RWPE2 (cell line): ENCODE results near the gene DTX4.

ENCODE experiments used
- ATAC-seq: fragments of 200-7000 bp; cut with Tn5 transposase; 3 replicates; pipeline ENCODE4 v1.9.1; 2021; ENCODE audit warnings: low read depth
- DNase-seq: peaks from one replicate; pipeline ENCODE4 v3.0.0-alpha.2; 2020; ENCODE audit warnings: low spot score
- H3K27ac ChIP-seq: fragments of 450-650 bp; 2 replicates; pipeline ENCODE4 v1.5.1; 2017; ENCODE audit warnings: mild to moderate bottlenecking; ENCODE audit not compliant: poor library complexity, severe bottlenecking
- H3K27me3 ChIP-seq: fragments of 250-450 bp; sonication (Bioruptor Pico); 2 replicates; pipeline ENCODE4 v1.5.1; 2021; ENCODE audit warnings: mild to moderate bottlenecking, moderate library complexity; ENCODE audit not compliant: insufficient read depth, poor library complexity, severe bottlenecking
- H3K36me3 ChIP-seq: fragments of 250-450 bp; sonication (Bioruptor Pico); 2 replicates; pipeline ENCODE4 v1.5.1; 2020; ENCODE audit warnings: low read depth, mild to moderate bottlenecking, moderate library complexity
- H3K4me1 ChIP-seq: fragments of 250-450 bp; sonication (Bioruptor Pico); 2 replicates; pipeline ENCODE4 v1.5.1; 2021; ENCODE audit warnings: mild to moderate bottlenecking, moderate library complexity; ENCODE audit not compliant: insufficient read depth, poor library complexity, severe bottlenecking
- H3K4me3 ChIP-seq: fragments of 250-450 bp; sonication (Bioruptor Pico); 2 replicates; pipeline ENCODE4 v1.5.1; 2021; ENCODE audit warnings: mild to moderate bottlenecking, moderate library complexity; ENCODE audit not compliant: severe bottlenecking
- H3K9me3 ChIP-seq: fragments of 250-450 bp; sonication (Bioruptor Pico); 2 replicates; pipeline ENCODE4 v1.5.1; 2021; ENCODE audit warnings: mild to moderate bottlenecking, moderate library complexity; ENCODE audit not compliant: severe bottlenecking
- TF ChIP-seq, protein P1 (sequence below): fragments of 450-650 bp; IDR thresholded peaks from one replicate; pipeline ENCODE4 v1.5.1; 2017; ENCODE audit warnings: mild to moderate bottlenecking, moderate library complexity; ENCODE audit not compliant: poor library complexity, severe bottlenecking

DTX4 gene

DNA sequence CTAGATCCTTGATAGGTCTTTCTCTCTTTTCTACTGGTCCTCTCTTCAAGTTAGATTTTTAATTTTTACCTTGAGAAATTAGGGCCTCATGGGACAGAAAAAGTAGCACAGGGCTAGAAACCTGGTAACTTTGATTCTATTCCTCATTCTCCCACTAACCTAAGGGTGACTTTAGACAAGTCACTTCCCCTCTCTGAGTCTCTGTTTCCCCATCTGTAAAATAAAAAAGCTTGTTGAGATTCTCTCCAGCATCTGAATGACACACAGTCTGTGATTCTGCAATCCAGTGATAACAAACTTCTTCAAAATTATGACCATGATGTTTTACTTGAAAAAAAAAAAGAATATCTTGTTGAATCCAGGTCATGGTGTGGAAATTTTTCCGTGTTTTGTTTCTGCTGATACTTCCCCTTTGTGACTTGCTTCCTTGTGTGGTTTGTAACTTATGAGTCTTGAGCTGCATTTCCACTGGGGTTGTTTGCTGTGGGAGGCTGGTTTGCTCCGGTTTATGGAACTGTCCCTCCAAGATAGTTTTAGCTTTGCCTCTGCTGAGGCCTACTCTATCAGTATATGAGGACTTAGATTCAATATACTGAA is 50.6 kb downstream of the DTX4 start:
- H3K4me1 ChIP-seq, result peaks cover 17% of the 10 kb centered on the region
- no peak overlapping the region for H3K4me3 ChIP-seq
- ATAC-seq (no peak), DNase-seq (no peak)
- H3K27ac ChIP-seq, result peak overlapping the region; percentile 69
- TF ChIP-seq, protein P1, sequence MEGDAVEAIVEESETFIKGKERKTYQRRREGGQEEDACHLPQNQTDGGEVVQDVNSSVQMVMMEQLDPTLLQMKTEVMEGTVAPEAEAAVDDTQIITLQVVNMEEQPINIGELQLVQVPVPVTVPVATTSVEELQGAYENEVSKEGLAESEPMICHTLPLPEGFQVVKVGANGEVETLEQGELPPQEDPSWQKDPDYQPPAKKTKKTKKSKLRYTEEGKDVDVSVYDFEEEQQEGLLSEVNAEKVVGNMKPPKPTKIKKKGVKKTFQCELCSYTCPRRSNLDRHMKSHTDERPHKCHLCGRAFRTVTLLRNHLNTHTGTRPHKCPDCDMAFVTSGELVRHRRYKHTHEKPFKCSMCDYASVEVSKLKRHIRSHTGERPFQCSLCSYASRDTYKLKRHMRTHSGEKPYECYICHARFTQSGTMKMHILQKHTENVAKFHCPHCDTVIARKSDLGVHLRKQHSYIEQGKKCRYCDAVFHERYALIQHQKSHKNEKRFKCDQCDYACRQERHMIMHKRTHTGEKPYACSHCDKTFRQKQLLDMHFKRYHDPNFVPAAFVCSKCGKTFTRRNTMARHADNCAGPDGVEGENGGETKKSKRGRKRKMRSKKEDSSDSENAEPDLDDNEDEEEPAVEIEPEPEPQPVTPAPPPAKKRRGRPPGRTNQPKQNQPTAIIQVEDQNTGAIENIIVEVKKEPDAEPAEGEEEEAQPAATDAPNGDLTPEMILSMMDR, result no peak
- H3K9me3 ChIP-seq, result no peaks in the 10 kb centered on the region
- H3K36me3 ChIP-seq, result no peaks in the 10 kb centered on the region
- no peaks in the 10 kb centered on the region for H3K27me3 ChIP-seq

DNA sequence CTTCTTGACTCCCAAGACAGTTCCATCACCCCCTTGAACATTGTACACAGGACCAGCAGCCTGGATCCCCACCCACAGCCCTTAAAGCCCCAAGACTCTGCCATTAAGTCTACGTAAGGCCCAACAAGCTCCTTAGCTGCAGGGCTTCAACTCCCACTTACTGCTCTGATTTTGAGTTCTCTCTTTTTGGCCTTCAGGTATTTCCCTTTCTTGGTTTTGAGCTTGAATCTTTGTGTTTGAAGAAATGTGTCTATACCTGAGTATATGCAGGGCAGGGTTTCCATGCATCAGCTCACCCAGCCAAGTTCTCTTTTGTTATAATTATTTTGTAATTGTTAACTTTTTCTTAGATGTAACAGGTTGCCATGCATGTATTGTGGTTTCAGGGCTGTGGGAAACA is 51.2 kb downstream of the DTX4 start:
- no peaks in the 10 kb centered on the region for H3K27me3 ChIP-seq
- H3K36me3 ChIP-seq, result no peaks in the 10 kb centered on the region
- no peaks in the 10 kb centered on the region for H3K9me3 ChIP-seq
- H3K4me3 ChIP-seq, result no peak overlapping the region
- no peak overlapping the region for H3K27ac ChIP-seq
- DNase-seq (no peak), ATAC-seq (no peak)
- H3K4me1 ChIP-seq, result peaks cover 17% of the 10 kb centered on the region
- TF ChIP-seq, protein P1, result no peak

DNA sequence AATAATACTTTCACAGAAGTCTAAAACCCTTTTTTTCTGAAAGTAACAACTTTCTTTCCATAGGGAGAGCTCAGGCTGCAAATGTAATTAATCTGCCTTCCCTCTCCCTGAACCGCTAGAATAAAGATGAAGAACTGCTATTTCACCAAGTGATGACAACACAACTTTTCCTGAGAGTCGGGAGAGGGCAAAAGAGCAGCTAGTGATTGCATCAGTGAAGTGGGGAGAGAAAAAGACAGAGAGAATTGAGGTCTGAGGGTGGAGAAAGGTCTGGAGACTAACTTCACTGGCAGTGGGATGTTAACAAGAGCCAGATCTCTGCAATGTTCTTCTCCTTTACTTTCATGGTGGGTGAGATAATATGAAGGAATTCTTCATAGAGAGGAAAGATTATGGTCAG is 51.7 kb downstream of the DTX4 start:
- Histone ChIP-seq H3K4me1 (peaks cover 17% of the 10 kb centered on the region), H3K27ac (no peak overlapping the region), H3K36me3 (no peaks in the 10 kb centered on the region), H3K4me3 (no peak overlapping the region), H3K27me3 (no peaks in the 10 kb centered on the region), H3K9me3 (no peaks in the 10 kb centered on the region)
- TF ChIP-seq, protein P1, result no peak
- ATAC-seq (no peak), DNase-seq (no peak)

DNA sequence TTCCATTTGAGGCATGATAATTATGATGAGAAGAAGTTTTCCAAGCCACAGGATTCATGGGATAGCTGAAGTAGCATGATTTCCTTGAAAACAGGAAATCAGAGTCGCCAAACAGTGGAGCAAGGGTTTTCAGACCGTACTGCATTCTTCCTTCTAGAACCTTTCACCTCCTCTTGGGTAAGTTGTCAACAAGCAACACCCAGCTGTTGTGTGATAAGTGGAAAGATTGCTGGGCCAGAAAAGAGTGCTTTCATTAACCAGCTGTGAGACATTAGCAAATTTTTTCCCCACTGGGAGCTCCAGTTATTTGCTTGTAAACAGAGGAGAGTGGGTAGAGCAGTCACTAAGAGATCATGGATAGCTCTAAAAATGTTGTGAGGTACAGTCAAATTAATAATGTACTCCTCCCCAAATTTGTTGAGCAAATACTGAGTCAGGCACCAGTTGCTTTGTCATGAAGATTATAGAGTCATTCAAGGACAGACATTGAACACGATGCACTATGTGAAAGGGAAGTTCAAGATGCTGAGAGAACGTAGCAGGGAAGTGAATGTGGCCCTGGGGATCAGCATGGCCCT is 52.5 kb downstream of the DTX4 start:
- TF ChIP-seq, protein P1, result no peak
- no peak overlapping the region for H3K4me3 ChIP-seq
- ATAC-seq, result no peak
- no peak for DNase-seq
- H3K36me3 ChIP-seq, result no peaks in the 10 kb centered on the region
- H3K27ac ChIP-seq, result no peak overlapping the region
- H3K9me3 ChIP-seq, result no peaks in the 10 kb centered on the region
- H3K27me3 ChIP-seq, result no peaks in the 10 kb centered on the region
- peaks cover 17% of the 10 kb centered on the region for H3K4me1 ChIP-seq

DNA sequence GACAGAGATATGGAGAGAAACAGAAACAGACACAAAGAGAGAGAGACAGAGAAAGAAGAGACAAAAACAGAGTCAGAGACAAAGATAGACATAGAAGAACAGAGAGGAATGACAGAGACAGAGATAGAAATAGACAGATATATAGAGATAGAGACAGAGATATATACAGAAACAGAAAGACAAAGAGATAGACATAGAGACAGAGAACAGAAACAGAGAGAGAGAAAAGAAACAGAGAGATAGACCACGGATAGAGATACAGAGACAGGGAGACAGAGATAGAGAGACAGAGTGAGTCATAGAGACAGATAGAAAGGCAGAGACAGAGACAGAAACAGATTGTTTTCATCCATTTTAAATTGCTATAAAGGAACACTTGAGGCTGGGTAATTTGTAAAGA is 53.1 kb downstream of the DTX4 start:
- Histone ChIP-seq H3K4me1 (peaks cover 17% of the 10 kb centered on the region), H3K9me3 (no peaks in the 10 kb centered on the region), H3K27me3 (no peaks in the 10 kb centered on the region), H3K36me3 (no peaks in the 10 kb centered on the region), H3K27ac (no peak overlapping the region), H3K4me3 (no peak overlapping the region)
- no peak for ATAC-seq
- TF ChIP-seq, protein P1, result no peak
- DNase-seq, result no peak
